Fibroblast of lung (primary cell): Measurements from ENCODE around the gene LBHD1.
"Not testable (repeated sequence)": the region's sequence is repeated elsewhere in the genome, so short reads cannot be mapped to it uniquely, and the experiment has no call there.

ENCODE experiments used
- CTCF ChIP-seq, 2 donors: IDR thresholded peaks in 1 of 2; conservative IDR thresholded peaks in 1 of 2; 1 replicate in 1 of 2; 2 replicates in 1 of 2; pipeline ENCODE4 v1.5.1; 2011 to 2012; ENCODE audit warnings: low read length in 2 of 2, control low read depth in 1 of 2, inconsistent platforms in 1 of 2, low read depth in 1 of 2, mild to moderate bottlenecking in 1 of 2
- EZH2 ChIP-seq: IDR thresholded peaks from 2 replicates; pipeline ENCODE4 v1.5.1; 2012; ENCODE audit warnings: low read length, control low read depth, mild to moderate bottlenecking; ENCODE audit errors: missing control alignments

GRCh38 chr11:62675415-62675814, 3.3 kb upstream of the LBHD1 start:
- not testable (repeated sequence) for TF ChIP-seq CTCF (conservative IDR thresholded peaks at IDR 0.05 in 1 of 2, IDR thresholded peaks at IDR 0.05 in 1 of 2; ENCODE audit: low read depth in 1 of 2, low read length in 2 of 2); EZH2
